NT2/D1 (cell line): ENCODE measurements around the gene NPVF.

ENCODE experiments used
- SUZ12 ChIP-seq: IDR thresholded peaks from 2 replicates; pipeline ENCODE4 v1.6.1; 2011; ENCODE audit not compliant: insufficient read length, insufficient read depth; ENCODE audit errors: extremely low read depth
- YY1 ChIP-seq: IDR thresholded peaks from 2 replicates; pipeline ENCODE4 v1.6.1; 2011; ENCODE audit not compliant: insufficient read length, insufficient read depth
- ZNF274 ChIP-seq: IDR thresholded peaks from 2 replicates; pipeline ENCODE4 v1.6.1; 2011; ENCODE audit warnings: mild to moderate bottlenecking, low read depth, low read length

- TF ChIP-seq ZNF274 (no peak), YY1 (no peak), SUZ12 (no peak)
Measured at GRCh38 chr7:25254604-25255003, 26.3 kb upstream of the NPVF start.
